SK-N-SH treated with all-trans-retinoic acid at 6 μM for 48 hours (cell line): Measurements from ENCODE around the gene CRABP2.

Experiments used
- ESRRG ChIP-seq: fragments of 250-450 bp; sonication (Bioruptor Pico); IDR thresholded peaks from 2 replicates; pipeline ENCODE4 v1.6.1; 2021; ENCODE audit warnings: mild to moderate bottlenecking
- OSR1 ChIP-seq: fragments of 250-450 bp; sonication (Bioruptor Pico); IDR thresholded peaks from 2 replicates; pipeline ENCODE4 v1.8.0; 2022; ENCODE audit warnings: moderate library complexity, mild to moderate bottlenecking, inconsistent platforms
- PATZ1 ChIP-seq: fragments of 250-450 bp; sonication (Bioruptor Pico); IDR thresholded peaks from 2 replicates; pipeline ENCODE4 v1.8.0; 2020; ENCODE audit warnings: mild to moderate bottlenecking, moderate library complexity, borderline replicate concordance
- RARB ChIP-seq: fragments of 250-450 bp; sonication (Bioruptor Pico); IDR thresholded peaks from 2 replicates; pipeline ENCODE4 v1.8.0; 2021; ENCODE audit warnings: mild to moderate bottlenecking, moderate library complexity
- SNAI2 ChIP-seq: fragments of 250-450 bp; sonication (Bioruptor Pico); IDR thresholded peaks from 2 replicates; pipeline ENCODE4 v1.5.0; 2020; ENCODE audit warnings: mild to moderate bottlenecking, moderate library complexity
- ZFP3 ChIP-seq: fragments of 250-450 bp; sonication (Bioruptor Pico); IDR thresholded peaks from 2 replicates; pipeline ENCODE4 v1.5.0; 2020; ENCODE audit warnings: mild to moderate bottlenecking, moderate library complexity
- ZNF8 ChIP-seq: fragments of 450-650 bp; formaldehyde crosslinking; IDR thresholded peaks from 2 replicates; pipeline ENCODE4 v1.5.0; 2020; ENCODE audit warnings: mild to moderate bottlenecking, moderate library complexity
- TF ChIP-seq, protein P1 (sequence below): fragments of 250-450 bp; sonication (Bioruptor Pico); IDR thresholded peaks from 2 replicates; pipeline ENCODE4 v1.5.1; 2021; ENCODE audit warnings: mild to moderate bottlenecking, moderate library complexity

GRCh38 chr1:156700736-156701531 is 4.4 kb downstream of the CRABP2 start:
- TF ChIP-seq OSR1 (CRISPR knock-in tag) (no peak), PATZ1 (CRISPR knock-in tag) (no peak), ESRRG (CRISPR knock-in tag) (no peak), RARB (no peak), ZFP3 (CRISPR knock-in tag) (no peak), SNAI2 (CRISPR knock-in tag) (no peak), ZNF8 (no peak)
- TF ChIP-seq, protein P1, sequence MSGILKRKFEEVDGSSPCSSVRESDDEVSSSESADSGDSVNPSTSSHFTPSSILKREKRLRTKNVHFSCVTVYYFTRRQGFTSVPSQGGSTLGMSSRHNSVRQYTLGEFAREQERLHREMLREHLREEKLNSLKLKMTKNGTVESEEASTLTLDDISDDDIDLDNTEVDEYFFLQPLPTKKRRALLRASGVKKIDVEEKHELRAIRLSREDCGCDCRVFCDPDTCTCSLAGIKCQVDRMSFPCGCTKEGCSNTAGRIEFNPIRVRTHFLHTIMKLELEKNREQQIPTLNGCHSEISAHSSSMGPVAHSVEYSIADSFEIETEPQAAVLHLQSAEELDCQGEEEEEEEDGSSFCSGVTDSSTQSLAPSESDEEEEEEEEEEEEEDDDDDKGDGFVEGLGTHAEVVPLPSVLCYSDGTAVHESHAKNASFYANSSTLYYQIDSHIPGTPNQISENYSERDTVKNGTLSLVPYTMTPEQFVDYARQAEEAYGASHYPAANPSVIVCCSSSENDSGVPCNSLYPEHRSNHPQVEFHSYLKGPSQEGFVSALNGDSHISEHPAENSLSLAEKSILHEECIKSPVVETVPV = no peak
